ENCODE data around the gene CREBL2.

DNA sequence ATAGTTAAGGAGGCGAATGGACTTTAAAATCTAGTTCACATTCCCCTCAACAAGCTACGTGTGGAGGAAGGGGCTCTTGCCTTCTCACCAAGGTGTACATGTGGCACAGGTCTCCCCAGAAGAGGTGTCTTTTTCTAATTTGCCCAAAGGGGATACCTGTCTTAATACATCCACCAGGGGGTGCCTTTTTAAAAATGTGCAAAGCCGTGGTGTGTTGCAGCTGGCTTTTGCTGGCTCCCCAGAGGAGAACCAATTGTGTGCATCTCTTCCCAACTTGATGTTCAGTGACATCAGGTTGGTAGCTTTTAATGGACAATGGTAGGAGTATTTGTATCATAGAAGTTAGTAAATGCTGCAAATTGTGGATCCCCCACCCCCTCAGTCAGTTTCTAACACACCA is 33.8 kb downstream of the CREBL2 start:
- no peak for TF ChIP-seq EZH2phosphoT487 (conservative IDR thresholded peaks at IDR 0.05; ENCODE audit: low read length)
- TF ChIP-seq, protein P1, sequence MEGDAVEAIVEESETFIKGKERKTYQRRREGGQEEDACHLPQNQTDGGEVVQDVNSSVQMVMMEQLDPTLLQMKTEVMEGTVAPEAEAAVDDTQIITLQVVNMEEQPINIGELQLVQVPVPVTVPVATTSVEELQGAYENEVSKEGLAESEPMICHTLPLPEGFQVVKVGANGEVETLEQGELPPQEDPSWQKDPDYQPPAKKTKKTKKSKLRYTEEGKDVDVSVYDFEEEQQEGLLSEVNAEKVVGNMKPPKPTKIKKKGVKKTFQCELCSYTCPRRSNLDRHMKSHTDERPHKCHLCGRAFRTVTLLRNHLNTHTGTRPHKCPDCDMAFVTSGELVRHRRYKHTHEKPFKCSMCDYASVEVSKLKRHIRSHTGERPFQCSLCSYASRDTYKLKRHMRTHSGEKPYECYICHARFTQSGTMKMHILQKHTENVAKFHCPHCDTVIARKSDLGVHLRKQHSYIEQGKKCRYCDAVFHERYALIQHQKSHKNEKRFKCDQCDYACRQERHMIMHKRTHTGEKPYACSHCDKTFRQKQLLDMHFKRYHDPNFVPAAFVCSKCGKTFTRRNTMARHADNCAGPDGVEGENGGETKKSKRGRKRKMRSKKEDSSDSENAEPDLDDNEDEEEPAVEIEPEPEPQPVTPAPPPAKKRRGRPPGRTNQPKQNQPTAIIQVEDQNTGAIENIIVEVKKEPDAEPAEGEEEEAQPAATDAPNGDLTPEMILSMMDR (IDR thresholded peaks at IDR 0.05; ENCODE audit: insufficient read depth, low read length, poor library complexity, severe bottlenecking), result peak; percentile 20

Measured in SU-DHL-6 (cell line).